ENCODE results near the gene CTNND2. TPM values are rescaled to one million over a fixed set of nuclear protein-coding genes. Genes with fewer than 3 reads are reported as not detected.
A peak's percentile ranks its signal among the peaks of the same experiment; 100 is the strongest.

Gene CTNND2
- total RNA-seq, 1 experiment from 2014 or later = 7.0 TPM

GRCh38 chr5:11000515-11001353 lies 903.5 kb downstream of the CTNND2 start:
- Histone ChIP-seq H4K20me1 (ENCODE audit: control insufficient read depth, insufficient read depth, insufficient read length) (no peaks in the 10 kb centered on the region), H2AK5ac (ENCODE audit: insufficient read length, low read length) (no peak overlapping the region), H2BK20ac (ENCODE audit: low read depth, low read length, poor library complexity, severe bottlenecking) (no peak overlapping the region), H3K4me1 (ENCODE audit: insufficient read depth, low read length) (no peaks in the 10 kb centered on the region), H3K27me3 (ENCODE audit: insufficient read depth, low read length) (no peaks in the 10 kb centered on the region), H3K9ac (ENCODE audit: extremely low read depth, insufficient read length, low read length) (no peak overlapping the region), H3K23me2 (ENCODE audit: insufficient read length, low read depth, low read length, poor library complexity, severe bottlenecking) (no peaks in the 10 kb centered on the region), H3K14ac (ENCODE audit: insufficient read depth, low read length) (no peak overlapping the region), H2AFZ (ENCODE audit: low read length) (no peak overlapping the region), H3K4me2 (ENCODE audit: insufficient read depth, insufficient read length, low read length) (no peak overlapping the region), H3K27ac (ENCODE audit: insufficient read length, low read depth, low read length) (no peak overlapping the region), H3K9me3 (ENCODE audit: control insufficient read depth, low read depth, low read length) (no peaks in the 10 kb centered on the region), H4K91ac (ENCODE audit: insufficient read length, low read depth, low read length) (no peak overlapping the region), H3K4ac (ENCODE audit: low read depth, low read length) (no peak overlapping the region), H3K18ac (ENCODE audit: insufficient read length, low read depth, low read length) (no peak overlapping the region), H3T11ph (ENCODE audit: low read length) (no peak overlapping the region), H2BK5ac (ENCODE audit: insufficient read length, low read length) (no peak overlapping the region), H3K23ac (ENCODE audit: insufficient read length, low read depth, low read length) (no peak overlapping the region), H2BK120ac (ENCODE audit: low read depth, low read length, poor library complexity, severe bottlenecking) (no peak overlapping the region), H3K56ac (ENCODE audit: insufficient read length, low read depth, low read length) (no peak overlapping the region), H2BK12ac (ENCODE audit: insufficient read length, low read depth, low read length) (no peak overlapping the region), H3K79me2 (ENCODE audit: insufficient read depth, low read length) (no peaks in the 10 kb centered on the region), H4K8ac (replicated peaks; ENCODE audit: insufficient read length, low read depth, low read length) (no peak overlapping the region), H4K5ac (ENCODE audit: insufficient read length, low read depth, low read length) (no peak overlapping the region), H3K79me1 (ENCODE audit: insufficient read depth, low read depth, low read length, poor library complexity, severe bottlenecking) (no peaks in the 10 kb centered on the region), H2BK15ac (ENCODE audit: low read depth, low read length) (no peak overlapping the region)
- H3K27ac Mint-ChIP-seq = peak overlapping the region in 1 of 3 experiments; percentile 39; a peak in 1 of 7 replicates
- H3K9me3 Mint-ChIP-seq = peaks cover 0 to under 1% of the 10 kb centered on the region in 2 experiments; a peak in 1 of 5 replicates
- TF ChIP-seq CTCF (conservative IDR thresholded peaks at IDR 0.05) = no peak
- H3K36me3 Mint-ChIP-seq (ENCODE audit: insufficient read depth in 1 of 3, low read depth in 3 of 3) = no peaks in the 10 kb centered on the region
- H3K27me3 Mint-ChIP-seq (ENCODE audit: low read depth) = no peaks in the 10 kb centered on the region; the same call in none of the 2 replicates
- no peak overlapping the region for H3K4me3 Mint-ChIP-seq
- WGBS (ENCODE audit: extremely low coverage, insufficient read length, low lambda C conversion rate) = no CpG with 5 or more reads among the region's 2 CpGs
- no peak for DNase-seq
- peaks cover 12% of the 10 kb centered on the region in 2 experiments for H3K4me1 Mint-ChIP-seq
